GM19193 (cell line): ENCODE results near the gene IRF2BP2.
A peak's percentile ranks its signal among the peaks of the same experiment; 100 is the strongest.

Source experiments
- POLR2A ChIP-seq: IDR thresholded peaks from 4 replicates; pipeline ENCODE4 v1.6.1; 2011; ENCODE audit not compliant: insufficient read depth, insufficient read length; ENCODE audit errors: extremely low read depth

IRF2BP2 gene

DNA sequence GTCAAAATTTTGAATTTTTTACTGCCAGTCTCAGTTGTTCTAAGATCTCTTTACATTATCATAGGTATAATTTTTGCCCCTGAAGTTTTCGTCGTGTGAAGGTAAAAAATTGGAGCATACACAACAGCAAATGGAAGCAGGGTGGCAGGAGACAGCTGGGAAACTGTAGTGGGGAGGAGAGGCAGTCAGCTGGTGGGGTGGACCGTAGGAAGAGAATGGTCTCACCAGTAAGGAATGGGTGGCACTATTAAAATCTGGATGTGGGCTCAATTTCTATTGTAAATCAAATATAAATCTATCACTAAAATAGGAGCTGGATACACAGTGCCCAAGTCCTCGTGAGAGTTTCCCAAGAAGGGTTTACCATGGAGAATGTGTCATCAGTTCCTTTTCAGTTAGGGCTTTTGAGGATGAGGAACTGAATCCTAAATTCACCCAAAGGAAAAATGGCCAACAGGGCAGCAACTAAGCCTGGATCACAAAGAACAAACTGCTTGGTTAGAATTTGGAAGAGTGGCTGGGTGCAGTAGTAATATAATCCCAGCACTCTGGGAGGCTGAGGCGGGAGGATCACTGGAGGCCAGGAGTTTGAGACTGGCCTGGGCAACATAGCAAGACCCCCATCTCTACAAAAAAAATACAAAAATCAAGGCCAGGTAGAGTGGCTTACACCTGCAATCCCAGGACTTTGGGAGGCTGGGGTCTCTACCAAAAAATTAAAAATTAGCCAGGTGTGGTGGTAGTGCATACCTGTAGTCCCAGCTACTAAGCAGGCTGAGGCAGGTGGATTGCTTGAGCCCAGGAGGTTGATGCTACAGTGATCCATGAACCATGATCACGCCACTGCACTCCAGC, 10.5 kb upstream of the IRF2BP2 start:
- no peak for TF ChIP-seq POLR2A

DNA sequence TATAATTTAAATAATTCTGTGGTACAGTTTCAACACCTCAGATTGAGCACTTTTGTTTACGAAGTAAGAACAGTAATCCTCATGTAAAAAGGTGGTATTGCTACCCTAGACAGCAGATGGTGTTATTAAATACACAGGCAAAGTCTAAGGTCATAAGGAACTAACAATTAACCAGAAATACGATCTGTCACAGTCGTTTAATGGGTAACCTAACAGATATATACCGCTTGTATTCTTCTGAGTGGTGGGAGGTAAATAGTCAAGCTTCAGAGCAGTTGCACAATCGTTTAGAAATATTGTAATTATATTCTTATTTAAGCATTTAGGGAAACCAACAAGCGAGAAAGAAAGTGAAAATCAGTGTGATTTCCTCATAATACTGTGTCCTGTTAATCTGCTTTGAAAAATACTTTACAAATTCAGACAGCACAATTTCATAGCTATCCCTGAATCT, 9.8 kb upstream of the IRF2BP2 start:
- no peak for TF ChIP-seq POLR2A

DNA sequence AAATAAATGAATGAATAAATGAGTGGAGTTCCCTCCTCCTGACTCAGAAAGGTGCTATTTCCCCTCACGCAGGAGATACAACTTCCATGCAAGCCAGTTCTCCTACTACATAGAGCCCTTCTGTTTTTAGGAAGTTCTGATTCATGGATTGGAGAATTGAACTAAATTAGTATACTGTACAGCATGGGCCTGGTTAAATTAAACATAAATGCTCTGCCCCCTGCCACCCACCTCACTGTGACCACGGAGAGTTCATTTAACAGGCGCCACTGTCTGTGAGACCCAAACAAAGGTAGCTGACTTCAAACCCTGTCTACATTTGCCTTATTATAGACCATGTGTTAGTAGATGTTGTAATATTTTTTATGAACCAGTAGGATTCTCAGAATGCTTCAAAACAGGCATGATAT, 9.1 kb upstream of the IRF2BP2 start:
- no peak for TF ChIP-seq POLR2A

- TF ChIP-seq POLR2A, result no peak
Measured at GRCh38 chr1:234618737-234619049, 8.7 kb upstream of the IRF2BP2 start.

- TF ChIP-seq POLR2A, result no peak
Measured at GRCh38 chr1:234617986-234618736, 8.2 kb upstream of the IRF2BP2 start.

DNA sequence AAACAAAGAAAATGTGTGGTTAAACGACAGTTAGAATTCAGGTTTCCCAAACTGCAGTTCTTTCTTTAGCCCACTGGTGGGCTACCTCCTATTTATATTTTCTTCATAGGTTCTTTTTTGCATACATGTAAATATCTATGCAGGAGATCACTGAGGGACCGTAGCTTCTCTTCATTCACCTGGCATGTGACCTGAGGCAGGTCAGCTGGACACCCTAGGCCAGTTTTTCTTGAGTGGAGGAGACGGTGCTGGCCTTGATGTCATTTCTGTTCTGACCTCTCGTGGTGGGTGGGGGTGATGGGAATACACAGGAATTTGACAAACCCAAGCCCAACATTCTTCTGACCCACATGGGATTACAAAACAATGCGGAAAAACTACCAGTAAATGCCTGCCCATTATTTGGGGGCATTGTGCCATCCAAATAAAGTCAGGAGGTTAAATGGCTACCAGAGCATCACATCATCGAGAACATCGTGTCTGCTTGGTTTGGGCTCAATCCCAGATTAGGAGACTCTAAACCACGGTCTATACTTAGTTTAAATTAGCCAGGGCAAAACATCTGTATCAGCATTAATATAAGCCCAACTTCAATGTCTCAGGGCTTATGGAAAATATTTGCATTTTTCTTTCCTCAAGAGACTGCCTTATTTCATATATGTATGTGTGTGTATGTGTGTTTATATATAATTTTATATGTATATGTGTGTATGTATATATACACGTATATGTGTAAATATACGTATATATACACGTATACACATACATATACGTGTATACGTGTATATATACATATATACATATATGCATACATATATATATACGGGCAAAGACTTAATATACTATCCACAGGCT, 7.4 kb upstream of the IRF2BP2 start:
- no peak for TF ChIP-seq POLR2A

DNA sequence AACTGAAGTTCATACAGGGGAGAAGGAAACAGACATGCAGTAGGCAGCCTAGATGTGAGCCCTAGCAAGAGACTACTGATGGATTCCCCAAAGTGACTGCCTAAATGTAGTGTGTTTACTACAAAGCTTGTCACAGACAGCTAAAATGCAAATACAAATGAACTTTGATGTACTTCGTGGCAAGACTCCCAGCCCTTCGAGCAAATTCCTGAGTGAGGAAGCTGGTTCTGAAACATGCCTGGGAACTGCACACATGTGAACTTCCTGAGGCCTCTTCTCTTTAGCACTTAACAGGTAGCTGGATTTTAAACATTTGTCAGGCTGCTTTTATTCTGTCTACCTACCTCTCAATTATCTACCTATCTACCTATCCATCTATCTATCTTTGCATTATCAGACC, 6.7 kb upstream of the IRF2BP2 start:
- no peak for TF ChIP-seq POLR2A

- no peak for TF ChIP-seq POLR2A
Measured at GRCh38 chr1:234614081-234614489, 4.1 kb upstream of the IRF2BP2 start.

GRCh38 chr1:234613128-234613875, 3.3 kb upstream of the IRF2BP2 start:
- no peak for TF ChIP-seq POLR2A

GRCh38 chr1:234612352-234613127, 2.6 kb upstream of the IRF2BP2 start:
- TF ChIP-seq POLR2A, result peak; percentile 78

GRCh38 chr1:234611847-234612351, 1.9 kb upstream of the IRF2BP2 start:
- TF ChIP-seq POLR2A, result peak; percentile 13

DNA sequence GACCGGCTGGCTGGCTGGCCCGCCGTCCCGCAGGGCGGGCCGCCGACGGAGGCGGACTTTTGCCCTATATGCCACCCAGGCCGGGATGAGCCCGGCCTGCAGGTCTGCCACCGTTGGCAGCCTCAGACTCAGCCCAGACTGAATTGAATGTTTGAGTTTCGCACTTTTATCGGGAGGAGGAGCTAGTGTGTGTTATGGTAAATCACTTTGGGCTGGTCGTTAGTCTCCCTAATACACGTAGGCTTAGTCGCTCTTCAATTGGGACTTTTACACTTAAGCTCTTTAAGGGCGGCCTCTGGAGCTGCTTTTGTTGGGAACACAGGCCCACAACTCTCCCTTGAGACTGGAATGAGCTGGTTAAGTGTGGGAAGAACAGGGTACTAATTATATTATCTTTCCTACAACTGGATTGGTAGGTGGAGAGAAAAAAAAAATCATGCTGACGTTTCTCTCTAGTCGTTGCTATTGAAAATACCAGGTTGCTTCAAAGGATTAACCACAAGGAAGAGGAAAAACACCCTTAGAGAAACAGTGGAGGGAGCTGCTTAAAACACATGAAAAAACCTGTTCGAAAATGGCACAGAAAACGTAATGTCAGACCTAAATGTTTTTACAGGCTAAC, 1.4 kb upstream of the IRF2BP2 start:
- no peak for TF ChIP-seq POLR2A

DNA sequence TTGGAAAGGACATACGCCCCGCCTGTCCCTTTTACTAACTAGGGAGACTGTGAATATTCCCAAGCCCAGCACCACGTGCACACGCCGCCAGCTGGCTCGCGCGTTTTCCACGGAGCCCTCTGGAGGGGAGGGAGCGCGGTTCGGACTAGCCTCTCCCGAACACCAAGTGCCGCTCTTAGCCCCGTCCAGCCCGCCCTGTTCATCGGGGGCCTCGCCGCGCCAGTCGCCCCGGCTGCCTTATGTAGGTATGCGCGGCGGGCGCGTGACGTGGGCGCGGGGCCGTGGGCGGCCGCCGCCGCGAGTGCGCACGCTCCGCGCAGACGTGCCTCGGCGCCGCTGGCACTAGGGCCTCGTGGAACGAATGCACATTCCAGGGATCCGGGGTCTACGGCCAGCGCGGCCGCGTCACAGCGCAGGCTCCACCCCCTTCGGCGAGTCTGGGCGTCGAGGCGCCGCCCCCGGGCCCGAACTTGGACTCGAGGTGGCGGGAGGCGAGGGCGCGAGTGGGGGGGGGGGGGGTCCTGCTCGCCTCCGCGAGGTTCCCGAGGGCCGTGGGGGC, 767 bp upstream of the IRF2BP2 start:
- peak; percentile 99 for TF ChIP-seq POLR2A
